HepG2 (cell line): Measurements from ENCODE around the gene TBC1D1. TPM values are rescaled to one million over a fixed set of nuclear protein-coding genes. Genes with fewer than 3 reads are reported as not detected.
A peak's percentile ranks its signal among the peaks of the same experiment; 100 is the strongest.

Experiments
- ATF3 ChIP-seq: sonication (generic); formaldehyde crosslinking; IDR thresholded peaks from 2 replicates; pipeline ENCODE4 v1.4.0; 2020; ENCODE audit warnings: missing genetic modification reagents
- ATF4 ChIP-seq, 2 experiments: fragments of 450-650 bp in 1 of 2; sonication (generic) in 1 of 2; formaldehyde crosslinking; IDR thresholded peaks; 2 replicates each; pipeline versions ENCODE4 v1.5.0 to v1.8.0; 2020 to 2022; ENCODE audit warnings: mild to moderate bottlenecking in 1 of 2, missing genetic modification reagents in 1 of 2
- CBX2 ChIP-seq, 2 experiments: fragments of 200-600 bp in 1 of 2; sonication (generic); formaldehyde crosslinking in 1 of 2; IDR thresholded peaks; 2 replicates each; pipeline versions ENCODE4 v1.7.0 to v1.8.1; 2018 to 2022; ENCODE audit warnings: low read depth in 2 of 2, low read length in 1 of 2, mild to moderate bottlenecking in 1 of 2, missing genetic modification reagents in 1 of 2
- CEBPZ ChIP-seq: IDR thresholded peaks from 2 replicates; pipeline ENCODE4 v1.6.1; 2012; ENCODE audit warnings: low read length, improper control_type of control experiment
- DR1 ChIP-seq: sonication (generic); formaldehyde crosslinking; IDR thresholded peaks from 2 replicates; pipeline ENCODE4 v1.8.0; 2021; ENCODE audit warnings: mild to moderate bottlenecking, missing genetic modification reagents, inconsistent platforms
- E2F1 ChIP-seq: sonication (generic); formaldehyde crosslinking; IDR thresholded peaks from 2 replicates; pipeline ENCODE4 v1.5.0; 2020; ENCODE audit warnings: missing genetic modification reagents
- KLF13 ChIP-seq: sonication (generic); formaldehyde crosslinking; IDR thresholded peaks from 2 replicates; pipeline ENCODE4 v1.4.0; 2020; ENCODE audit warnings: mild to moderate bottlenecking, missing genetic modification reagents
- MAZ ChIP-seq, 2 experiments: sonication (generic) in 1 of 2; formaldehyde crosslinking in 1 of 2; IDR thresholded peaks; 2 replicates each; pipeline versions ENCODE4 v1.5.0 to v1.6.1; 2012 to 2020; ENCODE audit warnings: low read depth in 2 of 2, mild to moderate bottlenecking in 2 of 2, borderline replicate concordance in 1 of 2, improper control_type of control experiment in 1 of 2, low read length in 1 of 2, missing genetic modification reagents in 1 of 2, moderate library complexity in 1 of 2
- POLR2A ChIP-seq, 2 experiments: IDR thresholded peaks; 2 replicates each; pipeline ENCODE4 v1.6.1; 2011; ENCODE audit warnings: low read depth in 2 of 2, low read length in 2 of 2, mild to moderate bottlenecking in 1 of 2, moderate library complexity in 1 of 2; ENCODE audit not compliant: insufficient read depth in 1 of 2
- POLR2AphosphoS2 ChIP-seq: IDR thresholded peaks from 2 replicates; pipeline ENCODE4 v1.6.1; 2011; ENCODE audit warnings: low read depth, low read length, improper control_type of control experiment
- POLR2G ChIP-seq: fragments of 200-400 bp; formaldehyde crosslinking; IDR thresholded peaks from 2 replicates; pipeline ENCODE4 v1.6.1; 2018; ENCODE audit warnings: mild to moderate bottlenecking, low read depth, low read length, moderate library complexity
- RBFOX2 ChIP-seq: fragments of 200-400 bp; formaldehyde crosslinking; IDR thresholded peaks from 2 replicates; pipeline ENCODE4 v1.6.1; 2017; ENCODE audit warnings: low read depth, mild to moderate bottlenecking, low read length
- TBP ChIP-seq: sonication (generic); formaldehyde crosslinking; IDR thresholded peaks from 2 replicates; pipeline ENCODE4 v1.5.0; 2020; ENCODE audit warnings: missing genetic modification reagents
- TFDP1 ChIP-seq: IDR thresholded peaks from 2 replicates; pipeline ENCODE4 v1.6.1; 2016; ENCODE audit warnings: missing compliant biosample characterization, missing genetic modification reagents, borderline replicate concordance
- YEATS2 ChIP-seq: sonication (generic); formaldehyde crosslinking; IDR thresholded peaks from 2 replicates; pipeline ENCODE4 v1.4.0; 2020; ENCODE audit warnings: missing genetic modification reagents, borderline replicate concordance
- YY1 ChIP-seq: IDR thresholded peaks from 2 replicates; pipeline ENCODE4 v1.6.1; 2011; ENCODE audit warnings: low read length, low read depth, moderate library complexity, mild to moderate bottlenecking; ENCODE audit not compliant: insufficient read depth, insufficient replicate concordance
- ZBTB26 ChIP-seq: IDR thresholded peaks from 2 replicates; pipeline ENCODE4 v1.6.1; 2016; ENCODE audit warnings: missing compliant biosample characterization, missing genetic modification reagents, borderline replicate concordance
- ZBTB7B ChIP-seq: sonication (generic); formaldehyde crosslinking; IDR thresholded peaks from 2 replicates; pipeline ENCODE4 v1.4.0; 2020; ENCODE audit warnings: missing genetic modification reagents
- ZNF136 ChIP-seq: sonication (generic); formaldehyde crosslinking; IDR thresholded peaks from 2 replicates; pipeline ENCODE4 v1.8.1; 2022; ENCODE audit warnings: low read depth, mild to moderate bottlenecking, moderate library complexity, missing genetic modification reagents
- ZNF644 ChIP-seq: IDR thresholded peaks from 2 replicates; pipeline ENCODE4 v1.6.1; 2016; ENCODE audit warnings: low read depth
- ZNF720 ChIP-seq: sonication (generic); formaldehyde crosslinking; IDR thresholded peaks from 2 replicates; pipeline ENCODE4 v1.4.0; 2020; ENCODE audit warnings: missing genetic modification reagents
- ZNF773 ChIP-seq: sonication (generic); formaldehyde crosslinking; IDR thresholded peaks from 2 replicates; pipeline ENCODE4 v1.4.0; 2020; ENCODE audit warnings: missing genetic modification reagents, borderline replicate concordance
- polyA plus RNA-seq, 8 experiments: library from polyadenylated mRNA; depleted of rRNA in 3 of 8; stranded (reverse) in 7 of 8; unstranded in 1 of 8; fragments of >200 nt; fragmentation: Illumina TruSeq in 4 of 8; extraction: Trizol in 4 of 8; gene quantifications; 2 replicates each; pipeline versions ENCODE4 v1.2.1 to v1.2.3, GENCODE V29; 2011 to 2016; ENCODE audit warnings: low read depth in 4 of 8, missing spikeins in 1 of 8, mixed read lengths in 1 of 8; ENCODE audit not compliant: insufficient read depth in 1 of 8
- total RNA-seq, 5 experiments: library from RNA; depleted of rRNA; stranded (reverse); fragments of >200 nt; fragmentation: Illumina TruSeq; extraction: Trizol; gene quantifications; 2 replicates each; pipeline ENCODE4 v1.2.3, GENCODE V29; 2016; ENCODE audit warnings: low read depth in 1 of 5

Gene TBC1D1
- total and polyA plus RNA-seq, 2 of the 13 experiments (the other 11 are each of a cell fraction or from before 2014, with no cell fraction given), result 37.3 to 62.8 TPM

GRCh38 chr4:37976991-37977470 is 86.1 kb downstream of the TBC1D1 start (continued):
- TF ChIP-seq CBX2 (IDR thresholded peaks at IDR 0.05; ENCODE audit: low read depth, low read length) (no peak), CBX2 (CRISPR knock-in tag; IDR thresholded peaks at IDR 0.05; ENCODE audit: low read depth) (no peak), TBP (CRISPR knock-in tag) (no peak), KLF13 (CRISPR knock-in tag) (no peak), POLR2A (IDR thresholded peaks at IDR 0.05; ENCODE audit: insufficient read depth in 1 of 2, low read depth in 2 of 2, low read length in 2 of 2) (peak; percentile 19 to 43; a peak in 2 of 4 replicates), ZNF720 (CRISPR knock-in tag) (no peak), TFDP1 (CRISPR knock-in tag) (peak; percentile 68; the same call in 1 of the 2 replicates), ZBTB26 (no peak), ATF3 (CRISPR knock-in tag) (no peak), ZNF644 (CRISPR knock-in tag) (no peak), CEBPZ (no peak), MAZ (IDR thresholded peaks at IDR 0.05; ENCODE audit: borderline replicate concordance, low read depth, low read length) (peak; percentile 51; the same call in 1 of the 2 replicates), MAZ (CRISPR knock-in tag; IDR thresholded peaks at IDR 0.05; ENCODE audit: low read depth) (no peak), POLR2G (peak; percentile 63), ZNF136 (CRISPR knock-in tag) (no peak), POLR2AphosphoS2 (no peak), DR1 (CRISPR knock-in tag) (no peak), ZNF773 (CRISPR knock-in tag) (no peak), ATF4 (CRISPR knock-in tag; IDR thresholded peaks at IDR 0.05) (no peak), ZBTB7B (peak; percentile 33; the same call in 1 of the 2 replicates), YY1 (no peak), E2F1 (peak; percentile 55; the same call in 1 of the 2 replicates), RBFOX2 (no peak), YEATS2 (CRISPR knock-in tag) (no peak)
